PFSK-1 (cell line): Measurements from ENCODE around the gene PEX11G.

Experiments used
- FOXP2 ChIP-seq: optimal IDR thresholded peaks from 2 replicates; pipeline ENCODE3; 2011; ENCODE audit warnings: borderline replicate concordance, control low read depth, inconsistent platforms; ENCODE audit not compliant: insufficient read depth; ENCODE audit errors: extremely low read length, extremely low read depth
- POLR2AphosphoS5 ChIP-seq: IDR thresholded peaks from 2 replicates; pipeline ENCODE4 v1.6.1; 2012; ENCODE audit warnings: low read depth, mild to moderate bottlenecking, control low read depth, low read length, moderate library complexity
- SIN3A ChIP-seq: IDR thresholded peaks from 2 replicates; pipeline ENCODE4 v1.6.1; 2012; ENCODE audit warnings: mild to moderate bottlenecking, low read length, moderate library complexity, borderline replicate concordance; ENCODE audit not compliant: insufficient read depth
- TAF1 ChIP-seq: IDR thresholded peaks from 2 replicates; pipeline ENCODE4 v1.6.1; 2012; ENCODE audit warnings: low read length, control low read depth, borderline replicate concordance; ENCODE audit not compliant: insufficient read depth
- TF ChIP-seq, protein P1 (sequence below), 2 experiments: IDR thresholded peaks; 2 replicates each; pipeline versions ENCODE4 v1.6.1 to v1.8.0; 2011 to 2012; ENCODE audit warnings: low read depth in 2 of 2, low read length in 2 of 2, control low read depth in 1 of 2, inconsistent platforms in 1 of 2, mild to moderate bottlenecking in 1 of 2, moderate library complexity in 1 of 2; ENCODE audit not compliant: insufficient read depth in 1 of 2

The PEX11G gene

GRCh38 chr19:7459773-7460172, 29.1 kb downstream of the PEX11G start:
- no peak for TF ChIP-seq POLR2AphosphoS5
- no peak for TF ChIP-seq FOXP2
- TF ChIP-seq SIN3A: no peak
- TF ChIP-seq, protein P1, sequence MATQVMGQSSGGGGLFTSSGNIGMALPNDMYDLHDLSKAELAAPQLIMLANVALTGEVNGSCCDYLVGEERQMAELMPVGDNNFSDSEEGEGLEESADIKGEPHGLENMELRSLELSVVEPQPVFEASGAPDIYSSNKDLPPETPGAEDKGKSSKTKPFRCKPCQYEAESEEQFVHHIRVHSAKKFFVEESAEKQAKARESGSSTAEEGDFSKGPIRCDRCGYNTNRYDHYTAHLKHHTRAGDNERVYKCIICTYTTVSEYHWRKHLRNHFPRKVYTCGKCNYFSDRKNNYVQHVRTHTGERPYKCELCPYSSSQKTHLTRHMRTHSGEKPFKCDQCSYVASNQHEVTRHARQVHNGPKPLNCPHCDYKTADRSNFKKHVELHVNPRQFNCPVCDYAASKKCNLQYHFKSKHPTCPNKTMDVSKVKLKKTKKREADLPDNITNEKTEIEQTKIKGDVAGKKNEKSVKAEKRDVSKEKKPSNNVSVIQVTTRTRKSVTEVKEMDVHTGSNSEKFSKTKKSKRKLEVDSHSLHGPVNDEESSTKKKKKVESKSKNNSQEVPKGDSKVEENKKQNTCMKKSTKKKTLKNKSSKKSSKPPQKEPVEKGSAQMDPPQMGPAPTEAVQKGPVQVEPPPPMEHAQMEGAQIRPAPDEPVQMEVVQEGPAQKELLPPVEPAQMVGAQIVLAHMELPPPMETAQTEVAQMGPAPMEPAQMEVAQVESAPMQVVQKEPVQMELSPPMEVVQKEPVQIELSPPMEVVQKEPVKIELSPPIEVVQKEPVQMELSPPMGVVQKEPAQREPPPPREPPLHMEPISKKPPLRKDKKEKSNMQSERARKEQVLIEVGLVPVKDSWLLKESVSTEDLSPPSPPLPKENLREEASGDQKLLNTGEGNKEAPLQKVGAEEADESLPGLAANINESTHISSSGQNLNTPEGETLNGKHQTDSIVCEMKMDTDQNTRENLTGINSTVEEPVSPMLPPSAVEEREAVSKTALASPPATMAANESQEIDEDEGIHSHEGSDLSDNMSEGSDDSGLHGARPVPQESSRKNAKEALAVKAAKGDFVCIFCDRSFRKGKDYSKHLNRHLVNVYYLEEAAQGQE (IDR thresholded peaks at IDR 0.05; ENCODE audit: insufficient read depth in 1 of 2, low read depth in 2 of 2, low read length in 2 of 2): no peak
- TF ChIP-seq TAF1: no peak

DNA sequence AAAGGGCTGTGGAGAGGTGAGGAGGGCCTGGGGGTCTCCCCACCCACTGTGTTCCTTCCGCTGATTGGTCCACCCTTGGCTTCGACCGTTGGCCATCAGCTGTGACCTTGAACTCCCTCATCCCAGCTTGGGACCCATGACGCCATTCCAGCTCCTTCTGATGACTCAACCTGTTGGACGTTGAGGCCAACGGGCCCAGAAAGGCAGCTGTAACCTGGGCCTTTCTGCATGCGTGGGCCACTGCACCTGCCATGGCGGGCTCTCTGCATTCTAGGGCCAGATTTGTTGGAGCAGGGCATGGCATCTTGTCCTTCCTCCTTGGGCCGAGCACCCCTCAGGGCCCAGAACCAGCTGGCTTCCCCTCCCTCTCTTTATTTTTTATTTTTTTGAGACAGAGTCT, 30.2 kb downstream of the PEX11G start:
- TF ChIP-seq FOXP2: no peak
- TF ChIP-seq TAF1: no peak
- no peak for TF ChIP-seq SIN3A
- no peak for TF ChIP-seq POLR2AphosphoS5
- TF ChIP-seq, protein P1 (IDR thresholded peaks at IDR 0.05; ENCODE audit: insufficient read depth in 1 of 2, low read depth in 2 of 2, low read length in 2 of 2): no peak

DNA sequence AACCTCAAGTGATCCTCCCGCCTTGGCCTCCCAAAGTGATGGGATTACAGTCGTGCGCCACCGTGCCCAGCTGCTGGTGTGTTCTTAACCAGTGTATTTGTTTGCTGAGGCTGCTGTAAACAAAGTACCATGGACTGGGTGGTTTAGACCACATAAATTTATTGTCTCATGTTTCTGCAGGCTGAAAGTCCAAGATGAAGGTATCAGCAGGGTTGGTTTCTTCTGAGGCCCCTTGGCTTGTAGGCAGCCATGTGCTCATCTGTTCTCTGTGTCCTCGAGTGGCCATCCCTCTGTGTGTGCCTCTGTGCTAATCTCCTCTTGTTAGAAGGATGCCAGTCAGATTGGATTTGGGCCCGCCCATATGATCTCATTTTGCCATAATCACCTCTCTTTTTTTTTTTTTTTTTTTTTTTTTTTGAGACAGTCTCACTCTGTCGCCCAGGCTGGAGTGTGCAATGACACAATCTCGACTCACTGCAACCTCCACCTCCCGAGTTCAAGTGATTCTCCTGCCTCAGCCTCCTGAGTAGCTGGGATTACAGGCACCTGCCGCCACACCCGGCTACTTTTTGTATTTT, 31.8 kb downstream of the PEX11G start:
- TF ChIP-seq TAF1 (no peak), POLR2AphosphoS5 (no peak), SIN3A (no peak), FOXP2 (no peak)
- TF ChIP-seq, protein P1 (IDR thresholded peaks at IDR 0.05; ENCODE audit: insufficient read depth in 1 of 2, low read depth in 2 of 2, low read length in 2 of 2): no peak

- TF ChIP-seq TAF1 (no peak), FOXP2 (no peak), POLR2AphosphoS5 (no peak), SIN3A (no peak)
- TF ChIP-seq, protein P1 (IDR thresholded peaks at IDR 0.05; ENCODE audit: insufficient read depth in 1 of 2, low read depth in 2 of 2, low read length in 2 of 2): no peak
Measured at GRCh38 chr19:7455600-7456296, 33.1 kb downstream of the PEX11G start.

- TF ChIP-seq POLR2AphosphoS5 (no peak), FOXP2 (no peak), TAF1 (no peak), SIN3A (no peak)
- TF ChIP-seq, protein P1 (IDR thresholded peaks at IDR 0.05; ENCODE audit: insufficient read depth in 1 of 2, low read depth in 2 of 2, low read length in 2 of 2): no peak
Measured at GRCh38 chr19:7454998-7455397, 33.8 kb downstream of the PEX11G start.
